ENCODE results near the gene IL32. TPM values are rescaled to one million over a fixed set of nuclear protein-coding genes. Genes with fewer than 3 reads are reported as not detected.

IL32 gene
- total and polyA plus RNA-seq, 2 donors (not counting 1 experiment from before 2014, with no cell fraction given) = 2.0 to 2.3 TPM

- DNase-seq (no peak), ATAC-seq (ENCODE audit: low read depth) (no peak)
- POLR2A ChIA-PET = no interaction called here
- WGBS (ENCODE audit: insufficient coverage) = 29% methylated on average over 7 of the region's 7 CpGs
- H3K27me3 Mint-ChIP-seq = peaks cover 55% of the 10 kb centered on the region
- Histone ChIP-seq H3K27me3 (replicated peaks in 1 of 4; ENCODE audit: control extremely low read depth in 1 of 4, control insufficient read depth in 3 of 4, insufficient read depth in 4 of 4, low read length in 3 of 4) (peaks cover 0 to 83% (median 47%) of the 10 kb centered on the region in 4 experiments), H3K79me2 (ENCODE audit: control insufficient read depth, insufficient read depth, low read length) (no peaks in the 10 kb centered on the region), H2AFZ (ENCODE audit: insufficient read depth, low read depth, low read length, poor library complexity, severe bottlenecking) (no peak overlapping the region), H3K9me3 (ENCODE audit: control extremely low read depth in 1 of 3, control insufficient read depth in 2 of 3, insufficient read depth in 1 of 3, low read length in 2 of 3) (peaks cover 0 to 25% (median 0%) of the 10 kb centered on the region in 3 donors), H3K4me2 (replicated peaks; ENCODE audit: low read depth, low read length, poor library complexity, severe bottlenecking) (no peak overlapping the region), H3K36me3 (replicated peaks in 1 of 2; ENCODE audit: control extremely low read depth in 1 of 2, control insufficient read depth in 1 of 2, extremely low read depth in 1 of 2, insufficient read depth in 2 of 2, low read length in 1 of 2) (no peaks in the 10 kb centered on the region), H4K20me1 (ENCODE audit: control insufficient read depth, insufficient read depth, low read length, poor library complexity, severe bottlenecking) (peaks cover 27% of the 10 kb centered on the region), H3K9ac (ENCODE audit: low read length) (no peak overlapping the region), H3K4me3 (ENCODE audit: control extremely low read depth in 1 of 5, extremely low read depth in 1 of 5, insufficient read depth in 1 of 5, low read depth in 2 of 5, low read length in 4 of 5) (no peak overlapping the region), H3K4me1 (ENCODE audit: control insufficient read depth in 2 of 2, insufficient read depth in 2 of 2, low read length in 2 of 2) (peaks cover 39 to 52% of the 10 kb centered on the region in 2 donors), H3K27ac (ENCODE audit: low read length in 2 of 2) (no peak overlapping the region)
- peaks cover 28% of the 10 kb centered on the region for H3K4me1 Mint-ChIP-seq
- intact Hi-C loops (cut with micrococcal nuclease) = no loop called here
- TF ChIP-seq CTCF (IDR thresholded peaks at IDR 0.05) (no peak), EZH2 (IDR thresholded peaks at IDR 0.05; ENCODE audit: borderline replicate concordance, insufficient read depth, low read depth, low read length, poor library complexity, severe bottlenecking) (no peak)
- H3K4me3 Mint-ChIP-seq = no peak overlapping the region
- no peaks in the 10 kb centered on the region for H3K9me3 Mint-ChIP-seq (ENCODE audit: insufficient read depth)
- H3K27ac Mint-ChIP-seq = no peak overlapping the region
- CTCF ChIA-PET = interaction anchor here (0.7 to 8.9 kb wide), 8 partner anchors 9 to 135 kb away, joined by 3 to 133 read pairs (median 8); partner anchors contain the start of genes HCFC1R1, MMP25 and THOC6
Measured at GRCh38 chr16:3032624-3033023, 32.8 kb upstream of the IL32 start.

GRCh38 chr16:3035289-3035971 is 30.0 kb upstream of the IL32 start:
- ChIA-PET POLR2A (interaction anchor here (0.6 kb wide), 1 partner anchor 58 kb away, joined by 4 read pairs; no protein-coding TSS in a partner anchor), CTCF (interaction anchor here (0.8 to 8.9 kb wide), 5 partner anchors 8 to 94 kb away, joined by 3 to 133 read pairs (median 28); partner anchors contain the start of genes HCFC1R1, MMP25 and THOC6)
- H3K27ac Mint-ChIP-seq = peak overlapping the region; percentile 70

More at GRCh38 chr16:3035289-3035971, 30.0 kb upstream of the IL32 start:
- Histone ChIP-seq H3K27me3 (replicated peaks in 1 of 4; ENCODE audit: control extremely low read depth in 1 of 4, control insufficient read depth in 3 of 4, insufficient read depth in 4 of 4, low read length in 3 of 4) (peaks cover 0 to 91% (median 50%) of the 10 kb centered on the region in 4 experiments), H3K9ac (ENCODE audit: low read length) (no peak overlapping the region), H4K20me1 (ENCODE audit: control insufficient read depth, insufficient read depth, low read length, poor library complexity, severe bottlenecking) (peaks cover 16% of the 10 kb centered on the region), H3K4me2 (replicated peaks; ENCODE audit: low read depth, low read length, poor library complexity, severe bottlenecking) (peak overlapping the region; percentile 73), H3K79me2 (ENCODE audit: control insufficient read depth, insufficient read depth, low read length) (no peaks in the 10 kb centered on the region), H2AFZ (ENCODE audit: insufficient read depth, low read depth, low read length, poor library complexity, severe bottlenecking) (no peak overlapping the region), H3K27ac (ENCODE audit: low read length in 2 of 2) (no peak overlapping the region), H3K4me3 (ENCODE audit: control extremely low read depth in 1 of 5, extremely low read depth in 1 of 5, insufficient read depth in 1 of 5, low read depth in 2 of 5, low read length in 4 of 5) (no peak overlapping the region), H3K9me3 (ENCODE audit: control extremely low read depth in 1 of 3, control insufficient read depth in 2 of 3, insufficient read depth in 1 of 3, low read length in 2 of 3) (peaks cover 0 to 24% (median 0%) of the 10 kb centered on the region in 3 donors), H3K36me3 (replicated peaks in 1 of 2; ENCODE audit: control extremely low read depth in 1 of 2, control insufficient read depth in 1 of 2, extremely low read depth in 1 of 2, insufficient read depth in 2 of 2, low read length in 1 of 2) (no peaks in the 10 kb centered on the region), H3K4me1 (ENCODE audit: control insufficient read depth in 2 of 2, insufficient read depth in 2 of 2, low read length in 2 of 2) (peaks cover 15 to 33% of the 10 kb centered on the region in 2 donors)
- ATAC-seq (ENCODE audit: low read depth) = no peak
- intact Hi-C loops (cut with micrococcal nuclease) = no loop called here
- H3K4me1 Mint-ChIP-seq = peaks cover 14% of the 10 kb centered on the region
- 31% methylated on average over 19 of the region's 19 CpGs for WGBS (ENCODE audit: insufficient coverage)
- no peak for DNase-seq
- H3K9me3 Mint-ChIP-seq (ENCODE audit: insufficient read depth) = no peaks in the 10 kb centered on the region
- TF ChIP-seq EZH2 (IDR thresholded peaks at IDR 0.05; ENCODE audit: borderline replicate concordance, insufficient read depth, low read depth, low read length, poor library complexity, severe bottlenecking) (no peak), CTCF (IDR thresholded peaks at IDR 0.05) (no peak)
- H3K4me3 Mint-ChIP-seq = peak overlapping the region; percentile 49
- peaks cover 57% of the 10 kb centered on the region for H3K27me3 Mint-ChIP-seq
